GM12864 (cell line): ENCODE measurements around the gene HDAC10.

ENCODE experiments used
- DNase-seq: peaks from one replicate; pipeline ENCODE4 v3.0.0-alpha.2; 2011; ENCODE audit warnings: low read depth
- H3K4me3 ChIP-seq: 2 replicates; pipeline ENCODE4 v1.5.1; 2011; ENCODE audit warnings: mild to moderate bottlenecking, low read depth, low read length, control low read depth
- CTCF ChIP-seq: IDR thresholded peaks from 2 replicates; pipeline ENCODE4 v1.5.1; 2011; ENCODE audit warnings: low read depth, mild to moderate bottlenecking, moderate library complexity, low read length, control low read depth, inconsistent platforms; ENCODE audit errors: missing control alignments

The HDAC10 gene

GRCh38 chr22:50202130-50202666, 48.9 kb downstream of the HDAC10 start:
- TF ChIP-seq CTCF = no peak
- DNase-seq = no peak
- H3K4me3 ChIP-seq = peak overlapping the region; percentile 83

GRCh38 chr22:50201191-50202129, 49.6 kb downstream of the HDAC10 start:
- DNase-seq = no peak
- H3K4me3 ChIP-seq = peak overlapping the region; percentile 83
- no peak for TF ChIP-seq CTCF

- no peak for TF ChIP-seq CTCF
- peak; percentile 65 for DNase-seq
Observed at GRCh38 chr22:50200461-50201190, 50.4 kb downstream of the HDAC10 start, which contains the start of gene SELENOO. TSS of gene SELENOO (plus strand) at chr22:50201011. CDS start at chr22:50201037, 26 bp downstream.

GRCh38 chr22:50199829-50200460, 51.1 kb downstream of the HDAC10 start:
- TF ChIP-seq CTCF = no peak
- peak overlapping the region; percentile 83 for H3K4me3 ChIP-seq
- DNase-seq = no peak

More at GRCh38 chr22:50200461-50201190, 50.4 kb downstream of the HDAC10 start, which contains the start of gene SELENOO:
- peak within 1 kb of the TSS; percentile 83 for H3K4me3 ChIP-seq

- H3K4me3 ChIP-seq = 0 out of 2 replicates have a peak overlapping the region, but pooled peaks have one; percentile 83
- no peak for DNase-seq
- no peak for TF ChIP-seq CTCF
Observed at GRCh38 chr22:50199251-50199721, 51.8 kb downstream of the HDAC10 start.

- TF ChIP-seq CTCF = no peak
- no peak overlapping the region for H3K4me3 ChIP-seq
- DNase-seq = no peak
Observed at GRCh38 chr22:50198624-50199017, 52.4 kb downstream of the HDAC10 start.
